T-helper 2 cell treated with Interferon-gamma antibody and Interleukin-4, amounts not matched to agents 100 ng/mL and 5 ng/mL, for 36 hours (primary cell): ENCODE measurements around the gene GNA12. TPM values are rescaled to one million over a fixed set of nuclear protein-coding genes. Genes with fewer than 3 reads are reported as not detected.

Experiments
- intact Hi-C: fragments of 100-400 bp; cut with micrococcal nuclease; formaldehyde crosslinking; loops from one replicate; pipeline ENCODE4 v1.15.1; 2023
- total RNA-seq: library from RNA; stranded (reverse); gene quantifications from 2 replicates; pipeline ENCODE4 v1.2.3, GENCODE V29; 2022

The GNA12 gene
- total RNA-seq, 1 donor from 2014 or later: 24.1 TPM

- intact Hi-C loops: no loop called here
Observed at GRCh38 chr7:2819161-2819953, 24.8 kb downstream of the GNA12 start.

- intact Hi-C loops: no loop called here
Observed at GRCh38 chr7:2818653-2819052, 25.5 kb downstream of the GNA12 start.

GRCh38 chr7:2818121-2818520 lies 26.0 kb downstream of the GNA12 start:
- intact Hi-C loops: no loop called here

- intact Hi-C loops: no loop called here
Observed at GRCh38 chr7:2817456-2817855, 26.7 kb downstream of the GNA12 start.

- intact Hi-C loops: no loop called here
Observed at GRCh38 chr7:2815875-2816245, 28.2 kb downstream of the GNA12 start.

- intact Hi-C loops: no loop called here
Observed at GRCh38 chr7:2814946-2815874, 28.9 kb downstream of the GNA12 start.

- intact Hi-C loops: no loop called here
Observed at GRCh38 chr7:2814186-2814945, 29.7 kb downstream of the GNA12 start.

- intact Hi-C loops: no loop called here
Observed at GRCh38 chr7:2813350-2814185, 30.5 kb downstream of the GNA12 start.

GRCh38 chr7:2812831-2813230 lies 31.3 kb downstream of the GNA12 start:
- intact Hi-C loops: no loop called here

- intact Hi-C loops: no loop called here
Observed at GRCh38 chr7:2812114-2812487, 32.0 kb downstream of the GNA12 start.

GRCh38 chr7:2811476-2812113 lies 32.5 kb downstream of the GNA12 start:
- intact Hi-C loops: no loop called here

GRCh38 chr7:2810682-2811415 lies 33.3 kb downstream of the GNA12 start:
- intact Hi-C loops: no loop called here

GRCh38 chr7:2809903-2810625 lies 34.0 kb downstream of the GNA12 start:
- intact Hi-C loops: no loop called here

GRCh38 chr7:2808891-2809665 lies 35.0 kb downstream of the GNA12 start:
- intact Hi-C loops: no loop called here

- intact Hi-C loops: no loop called here
Observed at GRCh38 chr7:2807845-2808772, 36.0 kb downstream of the GNA12 start.

- intact Hi-C loops: no loop called here
Observed at GRCh38 chr7:2807460-2807844, 36.7 kb downstream of the GNA12 start.

- intact Hi-C loops: no loop called here
Observed at GRCh38 chr7:2806571-2806970, 37.5 kb downstream of the GNA12 start.
